WTC11 (cell line): ENCODE results near the gene CXorf49.

Source experiments
- AFF4 ChIP-seq: sonication (generic); formaldehyde crosslinking; IDR thresholded peaks from 2 replicates; pipeline ENCODE4 v1.8.1; 2023; ENCODE audit warnings: mild to moderate bottlenecking, missing genetic modification reagents, borderline replicate concordance
- ATF3 ChIP-seq: sonication (generic); formaldehyde crosslinking; conservative IDR thresholded peaks from 2 replicates; pipeline ENCODE4 v1.8.1; 2022; ENCODE audit warnings: mild to moderate bottlenecking, missing genetic modification reagents
- CBFB ChIP-seq: sonication (generic); formaldehyde crosslinking; IDR thresholded peaks from 2 replicates; pipeline ENCODE4 v1.8.1; 2022; ENCODE audit warnings: mild to moderate bottlenecking, low read depth, missing genetic modification reagents
- CTCF ChIP-seq: fragments of 200-600 bp; IDR thresholded peaks from 2 replicates; pipeline ENCODE4 v1.8.0; 2022; ENCODE audit warnings: antibody characterized with exemption
- ETV6 ChIP-seq: sonication (generic); formaldehyde crosslinking; IDR thresholded peaks from 2 replicates; pipeline ENCODE4 v1.8.1; 2022; ENCODE audit warnings: mild to moderate bottlenecking, missing genetic modification reagents
- FOXP1 ChIP-seq: sonication (generic); formaldehyde crosslinking; IDR thresholded peaks from 2 replicates; pipeline ENCODE4 v1.8.0; 2022; ENCODE audit warnings: missing genetic modification reagents, mild to moderate bottlenecking, moderate library complexity, borderline replicate concordance
- NFE2L1 ChIP-seq: sonication (generic); formaldehyde crosslinking; IDR thresholded peaks from 2 replicates; pipeline ENCODE4 v1.8.1; 2023; ENCODE audit warnings: missing genetic modification reagents
- NFYB ChIP-seq: sonication (generic); formaldehyde crosslinking; conservative IDR thresholded peaks from 2 replicates; pipeline ENCODE4 v1.8.0; 2022; ENCODE audit warnings: low read depth, missing genetic modification reagents
- SP1 ChIP-seq: sonication (generic); formaldehyde crosslinking; conservative IDR thresholded peaks from 2 replicates; pipeline ENCODE4 v1.8.1; 2022; ENCODE audit warnings: missing genetic modification reagents
- ZNF219 ChIP-seq: sonication (generic); formaldehyde crosslinking; IDR thresholded peaks from 2 replicates; pipeline ENCODE4 v1.8.0; 2023; ENCODE audit warnings: missing genetic modification reagents, mild to moderate bottlenecking, borderline replicate concordance
- TF ChIP-seq, protein P1 (sequence below): sonication (generic); formaldehyde crosslinking; IDR thresholded peaks from 2 replicates; pipeline ENCODE4 v1.8.1; 2023; ENCODE audit warnings: mild to moderate bottlenecking, missing genetic modification reagents, moderate library complexity
- TF ChIP-seq, protein P2 (sequence below): sonication (generic); formaldehyde crosslinking; IDR thresholded peaks from 2 replicates; pipeline ENCODE4 v1.8.0; 2023; ENCODE audit warnings: mild to moderate bottlenecking, missing genetic modification reagents
- TF ChIP-seq, protein P3 (sequence below): sonication (generic); formaldehyde crosslinking; IDR thresholded peaks from 2 replicates; pipeline ENCODE4 v1.8.1; 2022; ENCODE audit warnings: low read depth, missing genetic modification reagents, borderline replicate concordance

- no peak for TF ChIP-seq NFE2L1 (CRISPR knock-in tag)
- TF ChIP-seq, protein P1, sequence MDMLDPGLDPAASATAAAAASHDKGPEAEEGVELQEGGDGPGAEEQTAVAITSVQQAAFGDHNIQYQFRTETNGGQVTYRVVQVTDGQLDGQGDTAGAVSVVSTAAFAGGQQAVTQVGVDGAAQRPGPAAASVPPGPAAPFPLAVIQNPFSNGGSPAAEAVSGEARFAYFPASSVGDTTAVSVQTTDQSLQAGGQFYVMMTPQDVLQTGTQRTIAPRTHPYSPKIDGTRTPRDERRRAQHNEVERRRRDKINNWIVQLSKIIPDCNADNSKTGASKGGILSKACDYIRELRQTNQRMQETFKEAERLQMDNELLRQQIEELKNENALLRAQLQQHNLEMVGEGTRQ (CRISPR knock-in tag) = no peak
- no peak for TF ChIP-seq CTCF
- TF ChIP-seq ETV6 (CRISPR knock-in tag) = no peak
- TF ChIP-seq, protein P2, sequence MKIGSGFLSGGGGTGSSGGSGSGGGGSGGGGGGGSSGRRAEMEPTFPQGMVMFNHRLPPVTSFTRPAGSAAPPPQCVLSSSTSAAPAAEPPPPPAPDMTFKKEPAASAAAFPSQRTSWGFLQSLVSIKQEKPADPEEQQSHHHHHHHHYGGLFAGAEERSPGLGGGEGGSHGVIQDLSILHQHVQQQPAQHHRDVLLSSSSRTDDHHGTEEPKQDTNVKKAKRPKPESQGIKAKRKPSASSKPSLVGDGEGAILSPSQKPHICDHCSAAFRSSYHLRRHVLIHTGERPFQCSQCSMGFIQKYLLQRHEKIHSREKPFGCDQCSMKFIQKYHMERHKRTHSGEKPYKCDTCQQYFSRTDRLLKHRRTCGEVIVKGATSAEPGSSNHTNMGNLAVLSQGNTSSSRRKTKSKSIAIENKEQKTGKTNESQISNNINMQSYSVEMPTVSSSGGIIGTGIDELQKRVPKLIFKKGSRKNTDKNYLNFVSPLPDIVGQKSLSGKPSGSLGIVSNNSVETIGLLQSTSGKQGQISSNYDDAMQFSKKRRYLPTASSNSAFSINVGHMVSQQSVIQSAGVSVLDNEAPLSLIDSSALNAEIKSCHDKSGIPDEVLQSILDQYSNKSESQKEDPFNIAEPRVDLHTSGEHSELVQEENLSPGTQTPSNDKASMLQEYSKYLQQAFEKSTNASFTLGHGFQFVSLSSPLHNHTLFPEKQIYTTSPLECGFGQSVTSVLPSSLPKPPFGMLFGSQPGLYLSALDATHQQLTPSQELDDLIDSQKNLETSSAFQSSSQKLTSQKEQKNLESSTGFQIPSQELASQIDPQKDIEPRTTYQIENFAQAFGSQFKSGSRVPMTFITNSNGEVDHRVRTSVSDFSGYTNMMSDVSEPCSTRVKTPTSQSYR = no peak
- TF ChIP-seq, protein P3, sequence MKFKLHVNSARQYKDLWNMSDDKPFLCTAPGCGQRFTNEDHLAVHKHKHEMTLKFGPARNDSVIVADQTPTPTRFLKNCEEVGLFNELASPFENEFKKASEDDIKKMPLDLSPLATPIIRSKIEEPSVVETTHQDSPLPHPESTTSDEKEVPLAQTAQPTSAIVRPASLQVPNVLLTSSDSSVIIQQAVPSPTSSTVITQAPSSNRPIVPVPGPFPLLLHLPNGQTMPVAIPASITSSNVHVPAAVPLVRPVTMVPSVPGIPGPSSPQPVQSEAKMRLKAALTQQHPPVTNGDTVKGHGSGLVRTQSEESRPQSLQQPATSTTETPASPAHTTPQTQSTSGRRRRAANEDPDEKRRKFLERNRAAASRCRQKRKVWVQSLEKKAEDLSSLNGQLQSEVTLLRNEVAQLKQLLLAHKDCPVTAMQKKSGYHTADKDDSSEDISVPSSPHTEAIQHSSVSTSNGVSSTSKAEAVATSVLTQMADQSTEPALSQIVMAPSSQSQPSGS = no peak
- TF ChIP-seq AFF4 (CRISPR knock-in tag) = no peak
- TF ChIP-seq ATF3 (CRISPR knock-in tag) = no peak
- TF ChIP-seq NFYB = no peak
- no peak for TF ChIP-seq ZNF219 (CRISPR knock-in tag)
- no peak for TF ChIP-seq FOXP1 (CRISPR knock-in tag)
- TF ChIP-seq CBFB = no peak
- TF ChIP-seq SP1 (CRISPR knock-in tag) = no peak
These were observed 46.9 kb downstream of the CXorf49 start for GRCh38 chrX:71671043-71671780.
